ENCODE results near the gene BTBD9. TPM values are rescaled to one million over a fixed set of nuclear protein-coding genes. Genes with fewer than 3 reads are reported as not detected.

The BTBD9 gene
- total RNA-seq, 1 donor from 2014 or later = 17.2 TPM

DNA sequence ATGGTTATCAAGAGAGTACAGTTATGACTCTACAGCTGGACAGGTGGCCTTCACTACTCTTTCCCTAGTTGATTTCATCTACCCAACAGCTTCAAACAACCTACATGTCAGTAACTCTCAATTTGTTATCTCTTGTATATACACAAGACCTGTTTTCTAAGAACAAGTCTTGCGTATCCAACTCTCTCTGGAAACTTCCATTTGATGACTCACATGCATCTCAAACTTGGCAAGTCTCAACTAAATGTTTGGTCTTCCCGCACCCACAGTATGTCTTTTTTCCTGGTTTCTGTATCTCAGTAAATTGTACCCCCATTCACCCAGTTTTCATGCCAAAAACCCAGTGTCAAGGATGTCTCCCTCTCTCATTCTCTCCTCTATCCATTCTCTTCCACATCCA, 97.7 kb downstream of the BTBD9 start:
- Histone ChIP-seq H3K27ac (ENCODE audit: low read depth, low read length) (no peak overlapping the region), H3K27me3 (ENCODE audit: control insufficient read depth in 3 of 3, insufficient read depth in 3 of 3, low read length in 3 of 3) (no peaks in the 10 kb centered on the region), H3K9ac (ENCODE audit: low read depth in 1 of 3, low read length in 3 of 3) (no peak overlapping the region)

DNA sequence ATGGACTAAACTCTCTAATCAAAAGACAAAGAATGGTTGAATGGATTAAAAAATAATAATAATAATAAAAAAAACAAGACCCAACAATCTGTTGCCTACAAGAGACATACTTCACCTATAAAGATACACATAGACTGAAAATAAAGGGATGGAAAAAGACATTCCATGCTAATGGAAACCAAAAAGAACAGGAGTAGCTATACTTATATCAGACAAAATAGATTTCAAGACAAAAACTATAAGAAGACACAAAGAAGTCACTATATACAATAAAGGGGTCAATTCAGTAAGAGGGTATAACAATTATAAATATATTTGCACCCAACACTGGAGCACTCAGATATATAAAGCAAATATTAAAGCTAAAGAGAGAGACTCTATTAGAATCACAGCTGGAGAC, 106.7 kb downstream of the BTBD9 start:
- H3K36me3 ChIP-seq (ENCODE audit: control insufficient read depth in 3 of 3, insufficient read depth in 3 of 3, low read length in 3 of 3) = peaks cover 0 to 2% (median 0%) of the 10 kb centered on the region in 3 donors

More for the DNA sequence above, 97.7 kb downstream of the BTBD9 start:
- Histone ChIP-seq H3K9me3 (ENCODE audit: control insufficient read depth in 3 of 3, low read length in 3 of 3) (no peaks in the 10 kb centered on the region), H3K36me3 (ENCODE audit: control insufficient read depth in 3 of 3, insufficient read depth in 3 of 3, low read length in 3 of 3) (no peaks in the 10 kb centered on the region), H3K4me1 (ENCODE audit: control insufficient read depth in 3 of 3, insufficient read depth in 3 of 3, low read length in 3 of 3) (no peaks in the 10 kb centered on the region), H3K4me3 (ENCODE audit: low read length in 3 of 3) (no peak overlapping the region)

DNA sequence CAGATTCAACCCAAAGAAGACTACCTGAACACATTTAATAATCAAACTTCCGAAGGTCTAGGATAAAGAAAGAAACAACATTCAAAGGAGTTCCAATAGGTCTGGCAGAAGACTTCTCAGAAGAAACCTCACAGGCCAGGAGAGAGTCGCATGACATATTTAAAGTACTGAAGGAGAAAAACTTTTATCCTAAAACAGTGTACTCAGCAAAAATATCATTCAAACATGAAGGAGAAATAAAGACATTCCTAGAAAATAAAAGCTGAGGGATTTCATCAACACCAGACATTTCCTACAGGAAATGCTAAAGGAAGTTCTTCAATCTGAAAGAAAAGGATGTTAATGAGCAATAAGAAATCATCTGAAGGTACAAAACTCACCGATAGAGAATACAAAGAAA, 108.6 kb downstream of the BTBD9 start:
- Histone ChIP-seq H3K27me3 (ENCODE audit: control insufficient read depth in 3 of 3, insufficient read depth in 3 of 3, low read length in 3 of 3) (no peaks in the 10 kb centered on the region), H3K9me3 (ENCODE audit: control insufficient read depth in 3 of 3, low read length in 3 of 3) (no peaks in the 10 kb centered on the region)

More for the DNA sequence above, 106.7 kb downstream of the BTBD9 start:
- Histone ChIP-seq H3K4me1 (ENCODE audit: control insufficient read depth in 3 of 3, insufficient read depth in 3 of 3, low read length in 3 of 3) (peaks cover 0 to 2% (median 0%) of the 10 kb centered on the region in 3 donors), H3K9ac (ENCODE audit: low read depth in 1 of 3, low read length in 3 of 3) (no peak overlapping the region), H3K4me3 (ENCODE audit: low read length in 3 of 3) (no peak overlapping the region), H3K27me3 (ENCODE audit: control insufficient read depth in 3 of 3, insufficient read depth in 3 of 3, low read length in 3 of 3) (no peaks in the 10 kb centered on the region), H3K27ac (ENCODE audit: low read depth, low read length) (no peak overlapping the region), H3K9me3 (ENCODE audit: control insufficient read depth in 3 of 3, low read length in 3 of 3) (no peaks in the 10 kb centered on the region)

DNA sequence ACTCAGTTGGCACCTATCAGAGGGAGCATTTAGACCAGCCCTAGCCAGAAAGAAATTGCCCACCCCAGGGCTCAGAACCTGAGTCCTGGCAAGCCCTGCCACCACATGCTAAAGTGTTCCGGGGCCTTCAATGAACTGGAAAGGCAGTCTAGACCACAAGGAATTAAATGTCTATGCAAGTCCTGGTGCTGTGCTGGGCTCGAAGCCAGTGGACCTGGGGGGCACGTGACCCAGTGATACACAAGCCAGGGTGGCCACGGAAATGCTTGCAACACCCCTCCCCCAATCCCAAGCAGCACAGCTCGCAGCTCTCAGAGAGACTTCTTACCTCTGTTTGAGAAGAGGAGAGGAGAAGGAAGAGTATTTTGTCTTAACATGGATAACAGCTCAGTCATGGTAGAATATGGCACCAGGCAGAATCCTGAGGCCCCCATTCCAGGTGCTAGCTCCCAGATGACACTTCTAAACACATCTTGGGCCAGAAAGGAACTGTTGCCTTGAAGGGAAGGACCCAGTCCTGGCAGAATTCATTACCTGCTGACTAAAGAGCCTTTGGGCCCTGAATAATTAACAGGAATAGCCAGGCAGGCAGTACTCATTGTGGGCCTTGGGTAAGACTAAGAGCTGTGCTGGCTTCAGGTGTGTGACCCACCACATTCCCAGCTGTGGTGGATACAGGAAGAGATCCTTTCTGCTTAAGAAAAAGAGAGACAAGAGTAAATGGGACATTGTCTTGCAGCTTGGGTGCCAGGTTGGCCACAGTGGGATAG, 111.3 kb downstream of the BTBD9 start:
- H3K9me3 ChIP-seq (ENCODE audit: control insufficient read depth in 3 of 3, low read length in 3 of 3) = no peaks in the 10 kb centered on the region
- no peaks in the 10 kb centered on the region for H3K27me3 ChIP-seq (ENCODE audit: control insufficient read depth in 3 of 3, insufficient read depth in 3 of 3, low read length in 3 of 3)
- H3K4me3 ChIP-seq (ENCODE audit: low read length in 3 of 3) = no peak overlapping the region
- peaks cover 0 to 4% (median 0%) of the 10 kb centered on the region in 3 donors for H3K36me3 ChIP-seq (ENCODE audit: control insufficient read depth in 3 of 3, insufficient read depth in 3 of 3, low read length in 3 of 3)
- H3K27ac ChIP-seq (ENCODE audit: low read depth, low read length) = no peak overlapping the region
- H3K9ac ChIP-seq (ENCODE audit: low read depth in 1 of 3, low read length in 3 of 3) = no peak overlapping the region
- peaks cover 0 to 2% (median 0%) of the 10 kb centered on the region in 3 donors for H3K4me1 ChIP-seq (ENCODE audit: control insufficient read depth in 3 of 3, insufficient read depth in 3 of 3, low read length in 3 of 3)

More for the DNA sequence above, 108.6 kb downstream of the BTBD9 start:
- Histone ChIP-seq H3K27ac (ENCODE audit: low read depth, low read length) (no peak overlapping the region), H3K36me3 (ENCODE audit: control insufficient read depth in 3 of 3, insufficient read depth in 3 of 3, low read length in 3 of 3) (peaks cover 0 to 2% (median 0%) of the 10 kb centered on the region in 3 donors), H3K9ac (ENCODE audit: low read depth in 1 of 3, low read length in 3 of 3) (no peak overlapping the region), H3K4me1 (ENCODE audit: control insufficient read depth in 3 of 3, insufficient read depth in 3 of 3, low read length in 3 of 3) (peaks cover 0 to 2% (median 0%) of the 10 kb centered on the region in 3 donors), H3K4me3 (ENCODE audit: low read length in 3 of 3) (no peak overlapping the region)

DNA sequence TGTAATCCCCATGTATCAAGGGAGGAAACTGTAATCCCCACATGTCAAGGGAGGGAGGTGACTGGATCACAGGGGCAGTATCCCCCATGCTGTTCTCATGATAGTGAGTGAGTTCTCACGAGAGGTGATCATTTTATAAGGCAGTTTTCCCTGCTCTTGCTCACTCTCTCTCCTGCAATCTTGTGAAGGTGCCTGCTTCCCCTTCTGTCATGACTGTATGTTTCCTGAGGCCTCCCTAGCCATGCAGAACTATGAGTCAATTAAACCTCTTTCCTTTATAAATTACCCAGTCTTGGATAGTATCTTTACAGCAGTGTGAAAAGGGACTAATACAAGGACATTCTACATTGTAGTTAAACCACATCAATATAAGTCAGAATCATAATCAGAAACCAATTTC, 112.4 kb downstream of the BTBD9 start:
- peaks cover 0 to 4% (median 0%) of the 10 kb centered on the region in 3 donors for H3K36me3 ChIP-seq (ENCODE audit: control insufficient read depth in 3 of 3, insufficient read depth in 3 of 3, low read length in 3 of 3)
- H3K9me3 ChIP-seq (ENCODE audit: control insufficient read depth in 3 of 3, low read length in 3 of 3) = no peaks in the 10 kb centered on the region
- H3K27ac ChIP-seq (ENCODE audit: low read depth, low read length) = no peak overlapping the region
- peaks cover 0 to 2% (median 0%) of the 10 kb centered on the region in 3 donors for H3K4me1 ChIP-seq (ENCODE audit: control insufficient read depth in 3 of 3, insufficient read depth in 3 of 3, low read length in 3 of 3)
- no peak overlapping the region for H3K9ac ChIP-seq (ENCODE audit: low read depth in 1 of 3, low read length in 3 of 3)
- H3K27me3 ChIP-seq (ENCODE audit: control insufficient read depth in 3 of 3, insufficient read depth in 3 of 3, low read length in 3 of 3) = no peaks in the 10 kb centered on the region
- no peak overlapping the region for H3K4me3 ChIP-seq (ENCODE audit: low read length in 3 of 3)

DNA sequence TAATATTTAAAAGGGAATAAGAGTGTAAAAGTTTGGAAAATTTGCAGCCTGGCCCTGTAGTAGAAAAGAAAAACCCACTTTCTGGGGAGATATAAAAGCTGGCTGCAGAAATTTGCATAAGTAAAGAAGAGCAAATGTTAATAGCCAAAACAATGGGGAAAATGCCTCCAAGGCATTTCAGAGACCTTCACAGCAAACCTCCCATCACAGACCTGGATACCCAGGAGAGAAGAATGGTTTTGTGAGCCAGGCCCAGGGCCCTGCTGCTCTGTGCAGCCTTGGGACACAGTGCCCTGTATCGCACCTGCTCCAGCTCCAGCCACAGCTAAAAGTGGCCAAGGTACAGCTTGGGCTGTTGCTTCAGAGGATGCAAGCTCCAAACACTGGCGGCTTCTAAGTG, 113.8 kb downstream of the BTBD9 start:
- Histone ChIP-seq H3K9me3 (ENCODE audit: control insufficient read depth in 3 of 3, low read length in 3 of 3) (no peaks in the 10 kb centered on the region), H3K27ac (ENCODE audit: low read depth, low read length) (no peak overlapping the region), H3K4me3 (ENCODE audit: low read length in 3 of 3) (no peak overlapping the region), H3K36me3 (ENCODE audit: control insufficient read depth in 3 of 3, insufficient read depth in 3 of 3, low read length in 3 of 3) (peaks cover 0 to 4% (median 0%) of the 10 kb centered on the region in 3 donors), H3K27me3 (ENCODE audit: control insufficient read depth in 3 of 3, insufficient read depth in 3 of 3, low read length in 3 of 3) (no peaks in the 10 kb centered on the region), H3K4me1 (ENCODE audit: control insufficient read depth in 3 of 3, insufficient read depth in 3 of 3, low read length in 3 of 3) (peaks cover 0 to 2% (median 0%) of the 10 kb centered on the region in 3 donors), H3K9ac (ENCODE audit: low read depth in 1 of 3, low read length in 3 of 3) (no peak overlapping the region)

DNA sequence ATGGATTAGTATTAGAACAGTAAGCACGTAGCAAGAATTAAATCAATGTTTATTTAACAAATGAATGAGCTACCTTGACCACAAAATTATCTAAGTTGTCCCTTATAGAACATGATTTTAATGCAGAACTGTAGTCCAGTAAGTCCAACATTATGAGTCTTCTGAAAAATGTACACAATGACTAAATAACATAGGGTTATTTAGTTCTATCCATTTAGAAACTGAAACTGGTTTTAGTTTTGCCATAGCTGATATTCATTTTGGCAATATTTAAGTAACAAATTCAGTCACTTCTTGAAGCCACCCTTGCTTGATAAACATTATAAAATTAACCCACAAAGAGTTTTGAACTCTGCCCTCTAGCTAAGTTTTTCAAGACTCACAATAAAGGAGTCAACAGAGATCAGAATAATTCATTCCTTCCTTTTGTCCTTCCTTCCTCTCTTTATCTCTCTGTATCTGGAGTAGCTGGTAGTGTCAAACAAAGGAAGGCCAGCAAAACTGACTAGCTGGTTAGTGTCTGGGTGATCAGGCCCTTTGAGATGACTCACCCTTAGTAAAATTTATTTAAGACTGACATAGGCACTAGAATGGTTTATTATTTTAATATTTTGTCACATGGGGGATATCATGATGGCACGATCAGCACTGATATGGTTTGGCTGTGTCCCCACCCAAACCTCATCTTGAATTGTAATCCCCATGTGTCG, 115.1 kb downstream of the BTBD9 start:
- H3K9ac ChIP-seq (ENCODE audit: low read depth in 1 of 3, low read length in 3 of 3) = no peak overlapping the region
- no peak overlapping the region for H3K27ac ChIP-seq (ENCODE audit: low read depth, low read length)
- no peaks in the 10 kb centered on the region for H3K9me3 ChIP-seq (ENCODE audit: control insufficient read depth in 3 of 3, low read length in 3 of 3)

DNA sequence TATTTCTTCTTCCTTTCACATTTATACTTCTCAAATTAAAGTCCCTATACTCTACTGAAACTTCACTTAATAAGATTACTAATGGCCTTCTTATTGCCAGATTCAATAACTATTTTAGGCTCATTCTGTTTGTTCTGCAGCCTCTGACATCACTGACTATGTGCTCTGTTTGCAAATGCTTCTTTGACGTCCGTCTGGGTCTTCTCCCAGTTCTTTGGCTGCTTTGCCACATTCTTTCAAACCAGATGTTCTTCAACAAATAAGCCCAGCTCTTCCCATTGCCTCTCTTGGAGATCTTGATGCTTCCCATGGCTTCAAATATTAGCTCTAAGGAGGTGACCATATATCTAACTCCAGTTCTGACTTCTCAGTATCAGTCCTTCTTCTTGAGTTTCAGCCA, 117.4 kb downstream of the BTBD9 start:
- Histone ChIP-seq H3K4me1 (ENCODE audit: control insufficient read depth in 3 of 3, insufficient read depth in 3 of 3, low read length in 3 of 3) (peaks cover 0 to under 1% (median 0%) of the 10 kb centered on the region in 3 donors), H3K9ac (ENCODE audit: low read depth in 1 of 3, low read length in 3 of 3) (no peak overlapping the region), H3K27me3 (ENCODE audit: control insufficient read depth in 3 of 3, insufficient read depth in 3 of 3, low read length in 3 of 3) (no peaks in the 10 kb centered on the region), H3K27ac (ENCODE audit: low read depth, low read length) (no peak overlapping the region), H3K36me3 (ENCODE audit: control insufficient read depth in 3 of 3, insufficient read depth in 3 of 3, low read length in 3 of 3) (peaks cover 0 to 2% (median 0%) of the 10 kb centered on the region in 3 donors), H3K4me3 (ENCODE audit: low read length in 3 of 3) (no peak overlapping the region), H3K9me3 (ENCODE audit: control insufficient read depth in 3 of 3, low read length in 3 of 3) (no peaks in the 10 kb centered on the region)

More for the DNA sequence above, 115.1 kb downstream of the BTBD9 start:
- H3K4me1 ChIP-seq (ENCODE audit: control insufficient read depth in 3 of 3, insufficient read depth in 3 of 3, low read length in 3 of 3) = peaks cover 0 to 2% (median 0%) of the 10 kb centered on the region in 3 donors
- peaks cover 0 to 4% (median 0%) of the 10 kb centered on the region in 3 donors for H3K36me3 ChIP-seq (ENCODE audit: control insufficient read depth in 3 of 3, insufficient read depth in 3 of 3, low read length in 3 of 3)
- H3K4me3 ChIP-seq (ENCODE audit: low read length in 3 of 3) = no peak overlapping the region
- H3K27me3 ChIP-seq (ENCODE audit: control insufficient read depth in 3 of 3, insufficient read depth in 3 of 3, low read length in 3 of 3) = no peaks in the 10 kb centered on the region

DNA sequence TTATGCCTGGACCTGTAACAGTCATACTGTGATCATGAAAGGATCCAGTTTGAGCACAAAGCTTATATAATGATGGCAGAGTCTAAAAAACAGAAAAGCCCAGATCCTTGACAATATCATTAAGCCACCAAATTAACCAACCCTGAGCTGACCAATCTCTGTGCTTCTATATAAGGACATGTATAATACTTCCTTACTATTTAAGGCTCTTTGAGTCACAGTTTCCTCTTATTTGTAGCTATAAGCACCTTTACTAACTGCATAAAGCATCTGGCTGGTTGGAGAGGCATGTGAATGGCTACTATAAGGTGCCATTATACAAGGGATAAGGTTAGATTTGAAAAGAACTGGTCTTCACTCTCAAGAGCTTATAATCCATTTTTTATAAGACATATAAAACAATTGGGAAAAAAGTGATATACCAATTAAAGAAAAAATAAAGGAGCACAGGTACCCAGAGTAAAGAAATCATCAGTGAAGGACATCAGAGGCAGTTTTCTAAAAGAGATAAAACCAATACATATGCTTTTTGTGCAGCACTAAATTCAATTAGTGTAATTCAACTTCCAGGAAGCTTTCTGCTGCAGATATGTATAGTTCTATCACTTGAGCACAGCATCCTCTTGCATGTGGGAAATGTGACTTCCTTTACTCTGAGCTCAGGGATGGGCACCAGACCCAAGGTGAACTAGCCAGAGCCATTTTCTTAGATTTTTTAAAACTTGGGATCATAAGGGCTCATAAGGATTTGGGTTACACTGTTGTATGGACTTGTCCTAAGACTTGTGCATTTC, 121.0 kb downstream of the BTBD9 start:
- Histone ChIP-seq H3K27me3 (ENCODE audit: control insufficient read depth in 3 of 3, insufficient read depth in 3 of 3, low read length in 3 of 3) (no peaks in the 10 kb centered on the region), H3K9me3 (ENCODE audit: control insufficient read depth in 3 of 3, low read length in 3 of 3) (no peaks in the 10 kb centered on the region), H3K4me1 (ENCODE audit: control insufficient read depth in 3 of 3, insufficient read depth in 3 of 3, low read length in 3 of 3) (peaks cover 0 to 3% (median 0%) of the 10 kb centered on the region in 3 donors), H3K27ac (ENCODE audit: low read depth, low read length) (no peak overlapping the region), H3K36me3 (ENCODE audit: control insufficient read depth in 3 of 3, insufficient read depth in 3 of 3, low read length in 3 of 3) (no peaks in the 10 kb centered on the region), H3K4me3 (ENCODE audit: low read length in 3 of 3) (no peak overlapping the region), H3K9ac (ENCODE audit: low read depth in 1 of 3, low read length in 3 of 3) (no peak overlapping the region)

Data from skeletal muscle tissue (tissue), 4 donors.